Esophagus squamous epithelium (tissue), 4 donors: ENCODE measurements around the gene KIAA1671.

Experiments
- CTCF ChIP-seq, 6 experiments: fragments of 450-650 bp in 4 of 6; fragments of 200-600 bp in 2 of 6; sonication (generic) in 2 of 6; IDR thresholded peaks; one replicate each; pipeline ENCODE4 v1.5.1; 2016 to 2019; ENCODE audit warnings: antibody characterized with exemption in 6 of 6, mild to moderate bottlenecking in 4 of 6, moderate library complexity in 4 of 6
- POLR2A ChIP-seq, 4 donors: fragments of 450-650 bp; IDR thresholded peaks; one replicate each; pipeline ENCODE4 v1.6.1; 2017; ENCODE audit warnings: antibody characterized with exemption in 4 of 4, mild to moderate bottlenecking in 4 of 4, moderate library complexity in 3 of 4

GRCh38 chr22:25085156-25085555, 132.6 kb downstream of the KIAA1671 start:
- TF ChIP-seq CTCF (IDR thresholded peaks at IDR 0.05) (no peak), POLR2A (IDR thresholded peaks at IDR 0.05) (no peak)
